HAP-1 (cell line): ENCODE measurements around the gene CIROP.
A peak's percentile ranks its signal among the peaks of the same experiment; 100 is the strongest.

Experiments used
- DNase-seq, 2 experiments: peaks; one replicate each; pipeline ENCODE4 v3.0.0-alpha.2; 2016 to 2020; ENCODE audit warnings: low spot score in 2 of 2
- H3K27me3 ChIP-seq: fragments of 250-450 bp; sonication (Bioruptor Pico); 2 replicates; pipeline ENCODE4 v1.5.1; 2020; ENCODE audit warnings: low read depth, mild to moderate bottlenecking, moderate library complexity
- H3K36me3 ChIP-seq: fragments of 250-450 bp; sonication (Bioruptor Pico); replicated peaks from 2 replicates; pipeline ENCODE4 v1.5.1; 2020; ENCODE audit warnings: mild to moderate bottlenecking
- H3K4me1 ChIP-seq: fragments of 250-450 bp; sonication (Bioruptor Pico); 2 replicates; pipeline ENCODE4 v1.5.1; 2020; ENCODE audit warnings: mild to moderate bottlenecking
- H3K4me3 ChIP-seq: fragments of 250-450 bp; sonication (Bioruptor Pico); 2 replicates; pipeline ENCODE4 v1.5.1; 2020; ENCODE audit warnings: mild to moderate bottlenecking, moderate library complexity
- H3K9me3 ChIP-seq: fragments of 250-450 bp; sonication (Bioruptor Pico); 2 replicates; pipeline ENCODE4 v1.5.1; 2020; ENCODE audit warnings: mild to moderate bottlenecking, moderate library complexity
- in situ Hi-C: fragments of 300-500 bp; cut with MboI; formaldehyde crosslinking; loops from 3 replicates; pipeline ENCODE4 v1.14.3; 2020; ENCODE audit warnings: low sequenced_read_pairs, inconsistent platforms, mixed read lengths

CIROP gene

GRCh38 chr14:23104591-23105347 lies at the start of gene CIROP:
CIROP (minus strand) TSS chr14:23104989; CDS start chr14:23104920, 69 bp downstream.
- no peaks in the 10 kb centered on the region for H3K4me1 ChIP-seq
- in situ Hi-C loops, result no loop called here
- peaks cover 5% of the 10 kb centered on the region; the same call in 1 of the 2 replicates for H3K9me3 ChIP-seq
- no peaks in the 10 kb centered on the region for H3K36me3 ChIP-seq
- no peak for DNase-seq
- H3K27me3 ChIP-seq, result peaks cover 2% of the 10 kb centered on the region; the same call in 1 of the 2 replicates
- H3K4me3 ChIP-seq, result no peak within 1 kb of the TSS

- no peak overlapping the region for H3K4me3 ChIP-seq
- DNase-seq, result peak in 1 of 2 experiments; percentile 57
Measured at GRCh38 chr14:23153851-23154796, 49.3 kb upstream of the CIROP start.

GRCh38 chr14:23151342-23151741 lies 46.6 kb upstream of the CIROP start:
- in situ Hi-C loops, result no loop called here
- Histone ChIP-seq H3K4me1 (no peaks in the 10 kb centered on the region), H3K36me3 (no peaks in the 10 kb centered on the region), H3K9me3 (no peaks in the 10 kb centered on the region), H3K27me3 (no peaks in the 10 kb centered on the region), H3K4me3 (no peak overlapping the region)
- no peak for DNase-seq

More at GRCh38 chr14:23153851-23154796, 49.3 kb upstream of the CIROP start:
- H3K4me1 ChIP-seq, result peaks cover 6% of the 10 kb centered on the region
- H3K9me3 ChIP-seq, result no peaks in the 10 kb centered on the region
- no peaks in the 10 kb centered on the region for H3K27me3 ChIP-seq
- in situ Hi-C loops, result no loop called here
- H3K36me3 ChIP-seq, result no peaks in the 10 kb centered on the region

- no peak for DNase-seq
- Histone ChIP-seq H3K9me3 (no peaks in the 10 kb centered on the region), H3K27me3 (no peaks in the 10 kb centered on the region), H3K36me3 (no peaks in the 10 kb centered on the region), H3K4me1 (no peaks in the 10 kb centered on the region), H3K4me3 (no peak overlapping the region)
- in situ Hi-C loops, result no loop called here
Measured at GRCh38 chr14:23149745-23150144, 45.0 kb upstream of the CIROP start.

DNA sequence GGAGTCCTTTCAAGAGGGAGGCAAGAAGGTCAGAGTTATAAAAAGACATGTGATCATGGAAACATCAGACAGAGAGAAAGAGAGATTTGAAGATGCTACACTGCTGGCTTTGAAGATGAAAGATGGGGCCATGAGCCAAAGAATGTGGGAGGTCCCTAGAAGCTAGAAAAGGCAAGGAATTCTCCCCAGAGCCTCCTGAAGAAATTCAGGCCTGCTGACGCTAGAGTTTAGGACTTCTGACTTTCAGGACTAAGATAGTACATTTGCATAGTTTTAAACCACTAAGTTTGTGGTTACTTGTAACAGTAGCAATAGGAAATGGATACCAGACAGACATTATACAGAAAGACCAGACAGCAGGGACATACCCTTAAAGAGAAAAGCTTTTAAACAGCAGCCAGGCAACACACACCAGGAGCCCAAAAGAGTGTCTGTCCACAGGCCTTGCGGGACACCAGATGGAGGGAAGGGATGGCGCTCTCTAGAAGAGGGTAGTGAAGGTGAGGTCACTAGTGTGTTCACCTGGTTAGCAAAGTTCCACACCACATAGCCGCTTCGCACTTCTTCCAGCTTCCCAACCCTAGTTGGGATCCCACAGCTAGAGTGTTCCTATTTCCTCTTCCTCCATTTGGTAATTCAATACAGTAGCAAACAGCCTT lies 43.9 kb upstream of the CIROP start:
- Histone ChIP-seq H3K4me3 (no peak overlapping the region), H3K27me3 (no peaks in the 10 kb centered on the region), H3K4me1 (no peaks in the 10 kb centered on the region), H3K36me3 (no peaks in the 10 kb centered on the region), H3K9me3 (no peaks in the 10 kb centered on the region)
- in situ Hi-C loops, result no loop called here
- DNase-seq, result no peak

GRCh38 chr14:23147676-23148075 lies 42.9 kb upstream of the CIROP start:
- in situ Hi-C loops, result no loop called here
- Histone ChIP-seq H3K9me3 (no peaks in the 10 kb centered on the region), H3K4me1 (peaks cover under 1% of the 10 kb centered on the region), H3K4me3 (no peak overlapping the region), H3K27me3 (no peaks in the 10 kb centered on the region), H3K36me3 (no peaks in the 10 kb centered on the region)
- DNase-seq, result no peak

DNA sequence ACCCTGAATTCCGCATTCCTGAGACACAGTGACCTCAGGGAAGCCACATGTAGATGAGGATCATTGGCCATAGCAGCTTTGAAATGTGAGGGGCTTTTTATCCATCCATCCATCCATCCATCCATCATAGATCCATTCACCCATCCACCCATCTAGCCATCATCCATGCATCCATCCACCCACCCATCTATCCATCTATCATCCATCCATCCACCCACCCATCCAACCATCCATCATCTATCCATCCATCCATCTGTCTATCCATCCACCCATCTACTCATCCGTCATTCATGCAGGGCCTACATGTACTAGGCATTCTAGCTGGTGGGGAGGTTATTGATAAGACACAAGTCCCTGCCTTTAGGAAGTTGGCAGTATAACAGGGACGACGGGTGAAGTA lies 42.2 kb upstream of the CIROP start:
- peaks cover 8% of the 10 kb centered on the region for H3K4me1 ChIP-seq
- DNase-seq, result no peak
- H3K4me3 ChIP-seq, result no peak overlapping the region
- no peaks in the 10 kb centered on the region for H3K27me3 ChIP-seq
- H3K9me3 ChIP-seq, result no peaks in the 10 kb centered on the region
- in situ Hi-C loops, result no loop called here
- H3K36me3 ChIP-seq, result no peaks in the 10 kb centered on the region

GRCh38 chr14:23146351-23146910 lies 41.6 kb upstream of the CIROP start:
- Histone ChIP-seq H3K4me1 (peaks cover 12% of the 10 kb centered on the region), H3K4me3 (no peak overlapping the region), H3K9me3 (no peaks in the 10 kb centered on the region), H3K27me3 (no peaks in the 10 kb centered on the region), H3K36me3 (no peaks in the 10 kb centered on the region)
- DNase-seq, result no peak
- in situ Hi-C loops, result no loop called here

- Histone ChIP-seq H3K9me3 (no peaks in the 10 kb centered on the region), H3K27me3 (no peaks in the 10 kb centered on the region), H3K36me3 (no peaks in the 10 kb centered on the region), H3K4me1 (peaks cover 12% of the 10 kb centered on the region), H3K4me3 (no peak overlapping the region)
- in situ Hi-C loops, result no loop called here
- DNase-seq, result no peak
Measured at GRCh38 chr14:23145794-23146350, 41.1 kb upstream of the CIROP start.

DNA sequence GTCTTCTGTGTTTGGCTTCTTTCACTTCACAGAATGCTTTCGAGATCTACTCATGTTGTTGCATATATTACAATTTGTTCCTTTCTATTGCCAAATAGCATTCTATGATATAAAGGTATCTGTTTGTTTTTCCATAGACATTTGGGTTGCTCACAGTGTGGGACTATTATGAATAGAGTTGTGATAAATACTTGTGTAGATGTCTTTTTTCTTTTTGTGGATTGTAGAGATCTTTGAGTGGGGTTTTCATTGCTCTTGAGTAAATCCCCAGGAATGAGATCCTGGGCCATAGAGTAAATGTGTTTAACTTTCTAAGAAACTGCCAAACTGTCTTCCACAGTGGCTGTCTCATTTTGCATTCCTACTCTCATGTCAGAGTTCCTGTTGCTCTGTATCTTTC lies 39.1 kb upstream of the CIROP start:
- Histone ChIP-seq H3K9me3 (no peaks in the 10 kb centered on the region), H3K4me1 (peaks cover 12% of the 10 kb centered on the region), H3K36me3 (no peaks in the 10 kb centered on the region), H3K27me3 (no peaks in the 10 kb centered on the region), H3K4me3 (no peak overlapping the region)
- in situ Hi-C loops, result no loop called here
- DNase-seq, result no peak

GRCh38 chr14:23142826-23143225 lies 38.0 kb upstream of the CIROP start:
- in situ Hi-C loops, result no loop called here
- Histone ChIP-seq H3K9me3 (no peaks in the 10 kb centered on the region), H3K27me3 (no peaks in the 10 kb centered on the region), H3K4me3 (no peak overlapping the region), H3K4me1 (peaks cover 12% of the 10 kb centered on the region), H3K36me3 (no peaks in the 10 kb centered on the region)
- no peak for DNase-seq

DNA sequence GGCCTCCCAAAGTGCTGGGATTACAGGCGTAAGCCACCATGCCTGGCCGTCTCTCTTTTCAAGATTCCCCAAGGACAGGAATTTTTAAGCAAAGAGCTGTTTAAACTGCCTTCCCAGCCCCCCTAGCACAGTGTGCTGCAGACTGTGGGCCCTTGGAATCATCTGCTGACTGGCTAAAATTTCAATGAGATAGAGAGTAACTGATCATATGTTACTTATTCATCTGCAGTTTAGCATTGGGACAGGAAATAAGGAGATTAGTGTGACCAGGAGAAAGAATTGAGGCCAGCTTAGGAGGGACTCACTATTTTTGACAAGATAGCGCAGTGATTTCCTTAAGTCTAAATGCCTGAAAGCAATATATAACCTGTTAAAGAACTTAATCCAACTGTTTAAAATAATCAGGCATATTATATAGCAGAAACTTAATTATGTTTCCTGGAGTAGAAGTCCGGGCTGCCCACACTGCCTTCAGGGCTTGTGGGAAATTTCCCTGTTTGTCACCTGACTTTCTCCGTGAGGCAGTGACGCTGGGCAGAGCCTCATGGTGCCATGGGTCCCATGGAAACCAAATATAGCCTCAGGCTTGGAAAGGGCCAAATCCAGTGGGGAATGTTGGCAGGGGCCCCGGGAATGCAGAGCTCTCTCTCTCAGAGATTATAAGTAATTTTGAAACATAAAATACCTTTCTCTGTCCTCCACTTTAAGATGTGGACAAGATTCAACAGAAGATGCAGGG lies 37.1 kb upstream of the CIROP start:
- Histone ChIP-seq H3K4me3 (no peak overlapping the region), H3K9me3 (no peaks in the 10 kb centered on the region), H3K27me3 (no peaks in the 10 kb centered on the region), H3K4me1 (peaks cover 12% of the 10 kb centered on the region), H3K36me3 (no peaks in the 10 kb centered on the region)
- DNase-seq, result peak; percentile 74 to 86
- in situ Hi-C loops, result no loop called here

GRCh38 chr14:23140371-23140770 lies 35.6 kb upstream of the CIROP start:
- in situ Hi-C loops, result no loop called here
- H3K4me3 ChIP-seq, result no peak overlapping the region
- H3K4me1 ChIP-seq, result peaks cover 12% of the 10 kb centered on the region
- H3K27me3 ChIP-seq, result no peaks in the 10 kb centered on the region
- H3K9me3 ChIP-seq, result no peaks in the 10 kb centered on the region
- H3K36me3 ChIP-seq, result no peaks in the 10 kb centered on the region
- no peak for DNase-seq
